Karpas-422 (cell line): Measurements from ENCODE around the gene KCNAB1. TPM values are rescaled to one million over a fixed set of nuclear protein-coding genes. Genes with fewer than 3 reads are reported as not detected.

ENCODE experiments used
- DNase-seq: peaks from one replicate; pipeline ENCODE4 v3.0.0-alpha.2; 2015
- H2AFZ ChIP-seq: fragments of 200-600 bp; sonication (generic); 2 replicates; pipeline ENCODE4 v1.6.1; 2014; ENCODE audit warnings: antibody characterized with exemption, low read length, mixed read lengths
- H3K27ac ChIP-seq: fragments of 200-600 bp; sonication (generic); 2 replicates; pipeline ENCODE4 v1.5.1; 2014; ENCODE audit warnings: mild to moderate bottlenecking, low read length, moderate library complexity
- H3K27me3 ChIP-seq: fragments of 200-600 bp; sonication (generic); 2 replicates; pipeline ENCODE4 v1.6.1; 2014; ENCODE audit warnings: low read length, mixed read lengths
- H3K36me3 ChIP-seq: fragments of 200-600 bp; sonication (generic); 2 replicates; pipeline ENCODE4 v1.6.1; 2014; ENCODE audit warnings: low read length, mixed read lengths; ENCODE audit not compliant: insufficient read depth
- H3K4me1 ChIP-seq: fragments of 200-600 bp; sonication (generic); 2 replicates; pipeline ENCODE4 v1.6.1; 2014; ENCODE audit warnings: mild to moderate bottlenecking, low read length, mixed read lengths
- H3K4me2 ChIP-seq: fragments of 200-600 bp; sonication (generic); 2 replicates; pipeline ENCODE4 v1.6.1; 2014; ENCODE audit warnings: low read length, low read depth, mild to moderate bottlenecking; ENCODE audit not compliant: poor library complexity, severe bottlenecking
- H3K4me3 ChIP-seq: fragments of 200-600 bp; sonication (generic); 2 replicates; pipeline ENCODE4 v1.5.1; 2014; ENCODE audit warnings: mild to moderate bottlenecking, antibody characterized with exemption, low read length, mixed read lengths
- H3K79me2 ChIP-seq: fragments of 200-600 bp; sonication (generic); 2 replicates; pipeline ENCODE4 v1.6.1; 2014; ENCODE audit warnings: mild to moderate bottlenecking, low read length, mixed read lengths
- H3K9ac ChIP-seq: fragments of 200-600 bp; sonication (generic); 2 replicates; pipeline ENCODE4 v1.6.0; 2014; ENCODE audit warnings: low read length
- H3K9me2 ChIP-seq: fragments of 200-600 bp; sonication (generic), shearing (Covaris generic); replicated peaks from 2 replicates; pipeline ENCODE4 v1.6.0; 2014; ENCODE audit warnings: mild to moderate bottlenecking, low read length, moderate library complexity; ENCODE audit not compliant: insufficient read depth
- H3K9me3 ChIP-seq: fragments of 300-700, 200-600 bp; sonication (generic); 2 replicates; pipeline ENCODE4 v1.6.1; 2014; ENCODE audit warnings: low read length, mixed read lengths
- H4K20me1 ChIP-seq: fragments of 200-600 bp; sonication (generic); 2 replicates; pipeline ENCODE4 v1.6.1; 2014; ENCODE audit warnings: mild to moderate bottlenecking, antibody characterized with exemption, low read length, low read depth; ENCODE audit not compliant: insufficient read depth
- total RNA-seq: library from RNA; depleted of rRNA; stranded (reverse); fragments of >200 nt; shearing (Covaris generic); gene quantifications from 2 replicates; pipeline ENCODE4 v1.2.3, GENCODE V29; 2014; ENCODE audit warnings: low replicate concordance

The KCNAB1 gene
- total RNA-seq, 1 experiment from 2014 or later = not detected

- no peak overlapping the region for H3K9ac ChIP-seq
- DNase-seq = no peak
- no peaks in the 10 kb centered on the region for H3K79me2 ChIP-seq
- H3K36me3 ChIP-seq = no peaks in the 10 kb centered on the region
- no peak overlapping the region for H3K4me2 ChIP-seq
- no peak overlapping the region for H3K4me3 ChIP-seq
- H3K9me2 ChIP-seq = no peaks in the 10 kb centered on the region
- H3K4me1 ChIP-seq = no peaks in the 10 kb centered on the region
- no peaks in the 10 kb centered on the region for H4K20me1 ChIP-seq
- no peaks in the 10 kb centered on the region for H3K9me3 ChIP-seq
- H3K27me3 ChIP-seq = no peaks in the 10 kb centered on the region
- H2AFZ ChIP-seq = no peak overlapping the region
- no peak overlapping the region for H3K27ac ChIP-seq
Observed at GRCh38 chr3:156396851-156397250, 276.5 kb downstream of the KCNAB1 start.

- Histone ChIP-seq H4K20me1 (no peaks in the 10 kb centered on the region), H3K9ac (no peak overlapping the region), H3K27me3 (no peaks in the 10 kb centered on the region), H3K4me3 (no peak overlapping the region), H3K36me3 (no peaks in the 10 kb centered on the region), H2AFZ (no peak overlapping the region), H3K79me2 (no peaks in the 10 kb centered on the region), H3K4me1 (no peaks in the 10 kb centered on the region), H3K9me3 (no peaks in the 10 kb centered on the region), H3K4me2 (no peak overlapping the region), H3K27ac (no peak overlapping the region), H3K9me2 (no peaks in the 10 kb centered on the region)
- no peak for DNase-seq
Observed at GRCh38 chr3:156397534-156397933, 277.2 kb downstream of the KCNAB1 start.

GRCh38 chr3:156400062-156400461 is 279.7 kb downstream of the KCNAB1 start:
- Histone ChIP-seq H3K79me2 (no peaks in the 10 kb centered on the region), H3K9ac (no peak overlapping the region), H3K4me1 (no peaks in the 10 kb centered on the region), H3K4me2 (no peak overlapping the region), H3K36me3 (no peaks in the 10 kb centered on the region), H3K27me3 (no peaks in the 10 kb centered on the region), H3K4me3 (no peak overlapping the region), H2AFZ (no peak overlapping the region), H3K9me3 (no peaks in the 10 kb centered on the region), H3K27ac (no peak overlapping the region), H4K20me1 (no peaks in the 10 kb centered on the region), H3K9me2 (no peaks in the 10 kb centered on the region)
- DNase-seq = no peak

GRCh38 chr3:156400735-156401134 is 280.4 kb downstream of the KCNAB1 start:
- Histone ChIP-seq H3K79me2 (no peaks in the 10 kb centered on the region), H3K27me3 (no peaks in the 10 kb centered on the region), H3K4me2 (no peak overlapping the region), H3K9ac (no peak overlapping the region), H2AFZ (no peak overlapping the region), H4K20me1 (no peaks in the 10 kb centered on the region), H3K36me3 (no peaks in the 10 kb centered on the region), H3K27ac (no peak overlapping the region), H3K4me3 (no peak overlapping the region), H3K9me3 (no peaks in the 10 kb centered on the region), H3K4me1 (no peaks in the 10 kb centered on the region), H3K9me2 (no peaks in the 10 kb centered on the region)
- DNase-seq = no peak

GRCh38 chr3:156404217-156404616 is 283.8 kb downstream of the KCNAB1 start:
- DNase-seq = no peak
- H3K4me2 ChIP-seq = no peak overlapping the region
- no peaks in the 10 kb centered on the region for H3K9me2 ChIP-seq
- H3K9ac ChIP-seq = no peak overlapping the region
- no peaks in the 10 kb centered on the region for H3K79me2 ChIP-seq
- no peak overlapping the region for H3K4me3 ChIP-seq
- no peak overlapping the region for H3K27ac ChIP-seq
- no peak overlapping the region for H2AFZ ChIP-seq
- no peaks in the 10 kb centered on the region for H3K4me1 ChIP-seq
- no peaks in the 10 kb centered on the region for H4K20me1 ChIP-seq
- no peaks in the 10 kb centered on the region for H3K27me3 ChIP-seq
- H3K36me3 ChIP-seq = no peaks in the 10 kb centered on the region
- H3K9me3 ChIP-seq = no peaks in the 10 kb centered on the region

GRCh38 chr3:156406393-156406792 is 286.0 kb downstream of the KCNAB1 start:
- no peak overlapping the region for H2AFZ ChIP-seq
- no peaks in the 10 kb centered on the region for H3K79me2 ChIP-seq
- no peak overlapping the region for H3K4me3 ChIP-seq
- no peaks in the 10 kb centered on the region for H3K4me1 ChIP-seq
- no peak overlapping the region for H3K4me2 ChIP-seq
- no peak overlapping the region for H3K27ac ChIP-seq
- no peaks in the 10 kb centered on the region for H3K9me2 ChIP-seq
- no peaks in the 10 kb centered on the region for H4K20me1 ChIP-seq
- H3K27me3 ChIP-seq = no peaks in the 10 kb centered on the region
- DNase-seq = no peak
- no peak overlapping the region for H3K9ac ChIP-seq
- no peaks in the 10 kb centered on the region for H3K36me3 ChIP-seq
- H3K9me3 ChIP-seq = no peaks in the 10 kb centered on the region

GRCh38 chr3:156407617-156408225 is 287.3 kb downstream of the KCNAB1 start:
- no peak overlapping the region for H3K9ac ChIP-seq
- H3K36me3 ChIP-seq = no peaks in the 10 kb centered on the region
- no peaks in the 10 kb centered on the region for H3K4me1 ChIP-seq
- DNase-seq = no peak
- H3K4me2 ChIP-seq = no peak overlapping the region
- no peaks in the 10 kb centered on the region for H3K9me2 ChIP-seq
- no peaks in the 10 kb centered on the region for H4K20me1 ChIP-seq
- no peaks in the 10 kb centered on the region for H3K79me2 ChIP-seq
- no peak overlapping the region for H3K27ac ChIP-seq
- H2AFZ ChIP-seq = no peak overlapping the region
- no peak overlapping the region for H3K4me3 ChIP-seq
- no peaks in the 10 kb centered on the region for H3K9me3 ChIP-seq
- H3K27me3 ChIP-seq = no peaks in the 10 kb centered on the region

GRCh38 chr3:156409694-156410093 is 289.3 kb downstream of the KCNAB1 start:
- Histone ChIP-seq H3K9ac (no peak overlapping the region), H3K27ac (no peak overlapping the region), H3K79me2 (no peaks in the 10 kb centered on the region), H3K36me3 (no peaks in the 10 kb centered on the region), H4K20me1 (no peaks in the 10 kb centered on the region), H3K4me2 (no peak overlapping the region), H3K4me3 (no peak overlapping the region), H3K4me1 (no peaks in the 10 kb centered on the region), H2AFZ (no peak overlapping the region), H3K27me3 (no peaks in the 10 kb centered on the region), H3K9me3 (no peaks in the 10 kb centered on the region), H3K9me2 (no peaks in the 10 kb centered on the region)
- DNase-seq = no peak

GRCh38 chr3:156412600-156412999 is 292.2 kb downstream of the KCNAB1 start:
- no peak for DNase-seq
- no peak overlapping the region for H2AFZ ChIP-seq
- no peaks in the 10 kb centered on the region for H3K9me3 ChIP-seq

More at GRCh38 chr3:156412600-156412999, 292.2 kb downstream of the KCNAB1 start:
- Histone ChIP-seq H4K20me1 (no peaks in the 10 kb centered on the region), H3K4me2 (no peak overlapping the region), H3K4me3 (no peak overlapping the region), H3K9ac (no peak overlapping the region), H3K27ac (no peak overlapping the region), H3K27me3 (no peaks in the 10 kb centered on the region), H3K4me1 (no peaks in the 10 kb centered on the region), H3K79me2 (no peaks in the 10 kb centered on the region), H3K36me3 (no peaks in the 10 kb centered on the region), H3K9me2 (no peaks in the 10 kb centered on the region)
